Measurements from ENCODE around the gene TMPRSS4.

Gene TMPRSS4

GRCh38 chr11:118135051-118135795 is 58.3 kb downstream of the TMPRSS4 start:
- DNase-seq (ENCODE audit: low read depth in 2 of 2): no peak

DNA sequence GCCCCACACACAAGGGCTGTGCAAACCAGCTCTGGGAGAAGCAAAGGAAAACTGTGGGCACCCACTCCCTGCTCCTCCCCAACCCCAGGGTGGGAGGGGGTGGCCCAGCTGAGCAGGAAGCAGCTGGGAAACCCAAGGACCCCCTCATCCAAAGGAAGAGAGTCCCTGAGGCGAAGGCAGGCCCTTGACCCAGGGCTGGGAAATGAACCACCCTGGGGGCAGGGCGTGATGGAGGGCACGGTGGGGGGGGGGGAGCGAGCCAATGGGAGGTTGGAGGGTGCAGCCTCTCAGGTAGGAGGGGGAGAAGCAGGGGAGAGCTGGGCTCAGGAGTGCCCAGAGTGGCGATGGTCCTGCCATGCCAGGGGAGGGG is 58.9 kb downstream of the TMPRSS4 start:
- no peak for DNase-seq (ENCODE audit: low read depth in 2 of 2)

DNA sequence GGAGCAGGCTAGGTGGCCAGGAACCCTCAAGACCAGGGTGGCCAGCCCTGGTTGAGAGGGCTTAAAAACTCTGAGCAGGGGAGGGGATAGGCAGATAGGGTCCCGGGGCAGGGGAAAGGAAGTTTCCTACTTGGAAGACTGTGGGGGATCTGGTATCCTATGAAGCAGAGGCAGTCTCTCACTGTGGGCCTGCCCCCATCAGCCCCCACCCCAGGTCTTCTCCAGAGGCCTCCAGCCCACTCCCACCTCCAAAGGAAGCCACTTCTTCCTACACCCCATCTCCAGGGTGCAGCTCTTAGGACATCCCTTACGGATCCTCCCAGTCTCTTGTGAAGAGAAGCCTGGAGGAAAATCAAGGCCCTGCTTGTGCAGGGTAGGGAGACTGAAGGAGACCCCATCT is 59.5 kb downstream of the TMPRSS4 start:
- DNase-seq (ENCODE audit: low read depth in 2 of 2): no peak

DNA sequence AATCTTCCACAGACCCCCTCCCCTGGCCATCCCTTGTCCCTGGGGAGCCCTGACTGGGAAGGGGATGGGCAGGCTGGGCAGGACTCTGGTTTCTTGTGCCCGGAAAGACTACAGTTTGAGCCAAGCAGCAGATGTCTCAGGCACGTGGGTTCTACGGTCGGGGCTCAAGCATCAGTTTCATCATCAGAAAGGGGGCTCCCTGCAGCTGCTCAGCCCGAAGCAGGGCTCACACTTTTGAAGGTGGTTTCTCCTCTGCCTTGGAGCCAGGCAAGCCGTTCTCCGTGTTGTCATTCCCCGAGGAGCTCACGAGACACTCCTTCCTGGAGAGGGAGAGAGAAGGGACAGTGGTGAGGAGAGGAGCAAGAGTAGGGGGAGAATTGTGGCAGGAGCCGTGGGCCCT is 59.9 kb downstream of the TMPRSS4 start:
- no peak for DNase-seq (ENCODE audit: low read depth in 2 of 2)

DNA sequence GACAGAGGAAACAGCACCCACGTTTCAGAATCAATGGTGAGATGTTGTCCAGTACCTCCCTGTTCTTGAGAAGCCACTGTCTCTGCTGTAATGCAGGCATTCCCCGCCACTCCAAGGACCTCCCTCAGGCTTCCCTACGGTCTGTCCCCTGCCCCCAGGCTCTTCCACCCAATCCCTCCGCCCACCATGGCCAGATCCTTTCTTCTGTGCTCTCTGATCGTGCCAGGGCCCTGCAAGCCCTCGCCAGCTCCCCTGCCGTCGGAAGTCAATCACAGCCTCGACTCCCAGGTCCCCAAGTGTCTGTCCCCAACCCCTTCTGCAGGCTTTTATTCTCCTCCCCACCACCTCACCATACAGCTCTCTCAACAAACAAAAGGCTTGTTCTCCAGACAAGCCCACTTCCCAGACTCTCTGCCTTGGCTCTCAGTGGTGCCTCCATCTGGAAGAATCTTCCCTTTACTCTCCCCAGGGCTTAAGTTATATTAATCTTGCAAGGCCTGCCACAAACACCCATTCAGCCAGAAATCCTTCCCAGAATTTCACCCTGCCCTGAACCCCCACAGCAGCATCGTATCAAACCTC is 62.1 kb downstream of the TMPRSS4 start:
- no peak for DNase-seq (ENCODE audit: low read depth in 2 of 2)

- DNase-seq (ENCODE audit: low read depth in 2 of 2): no peak
Measured at GRCh38 chr11:118139578-118139977, 62.7 kb downstream of the TMPRSS4 start.

- DNase-seq (ENCODE audit: low read depth in 2 of 2): no peak
Measured at GRCh38 chr11:118142081-118142480, 65.2 kb downstream of the TMPRSS4 start.

GRCh38 chr11:118142809-118143208 is 65.9 kb downstream of the TMPRSS4 start:
- DNase-seq (ENCODE audit: low read depth in 2 of 2): no peak

DNA sequence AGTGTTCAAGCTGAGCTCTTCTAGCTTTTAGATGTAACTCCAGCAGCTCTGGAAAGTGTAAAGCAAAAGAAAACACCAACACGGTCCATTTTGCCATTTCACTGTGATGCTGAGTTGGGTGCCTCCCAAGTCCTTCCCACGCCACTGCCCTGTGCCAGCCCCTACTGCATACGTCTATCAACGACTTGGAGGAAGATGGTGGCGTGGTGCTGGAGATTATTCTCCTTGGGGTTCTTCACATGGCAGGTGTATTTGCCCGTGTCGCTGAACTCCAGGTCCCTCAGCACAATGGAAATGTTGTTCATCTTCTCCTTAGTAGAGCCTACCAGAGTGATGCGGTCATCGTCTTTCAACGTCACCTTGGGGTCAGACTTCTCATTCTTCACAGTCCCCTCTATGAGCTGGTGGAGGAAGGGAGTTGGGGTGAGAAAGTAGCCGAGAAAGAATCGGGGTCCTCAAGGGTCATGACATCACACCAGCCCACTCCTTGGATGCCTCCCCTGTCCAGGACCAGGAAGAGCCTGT is 66.8 kb downstream of the TMPRSS4 start:
- DNase-seq (ENCODE audit: low read depth in 2 of 2): no peak

DNA sequence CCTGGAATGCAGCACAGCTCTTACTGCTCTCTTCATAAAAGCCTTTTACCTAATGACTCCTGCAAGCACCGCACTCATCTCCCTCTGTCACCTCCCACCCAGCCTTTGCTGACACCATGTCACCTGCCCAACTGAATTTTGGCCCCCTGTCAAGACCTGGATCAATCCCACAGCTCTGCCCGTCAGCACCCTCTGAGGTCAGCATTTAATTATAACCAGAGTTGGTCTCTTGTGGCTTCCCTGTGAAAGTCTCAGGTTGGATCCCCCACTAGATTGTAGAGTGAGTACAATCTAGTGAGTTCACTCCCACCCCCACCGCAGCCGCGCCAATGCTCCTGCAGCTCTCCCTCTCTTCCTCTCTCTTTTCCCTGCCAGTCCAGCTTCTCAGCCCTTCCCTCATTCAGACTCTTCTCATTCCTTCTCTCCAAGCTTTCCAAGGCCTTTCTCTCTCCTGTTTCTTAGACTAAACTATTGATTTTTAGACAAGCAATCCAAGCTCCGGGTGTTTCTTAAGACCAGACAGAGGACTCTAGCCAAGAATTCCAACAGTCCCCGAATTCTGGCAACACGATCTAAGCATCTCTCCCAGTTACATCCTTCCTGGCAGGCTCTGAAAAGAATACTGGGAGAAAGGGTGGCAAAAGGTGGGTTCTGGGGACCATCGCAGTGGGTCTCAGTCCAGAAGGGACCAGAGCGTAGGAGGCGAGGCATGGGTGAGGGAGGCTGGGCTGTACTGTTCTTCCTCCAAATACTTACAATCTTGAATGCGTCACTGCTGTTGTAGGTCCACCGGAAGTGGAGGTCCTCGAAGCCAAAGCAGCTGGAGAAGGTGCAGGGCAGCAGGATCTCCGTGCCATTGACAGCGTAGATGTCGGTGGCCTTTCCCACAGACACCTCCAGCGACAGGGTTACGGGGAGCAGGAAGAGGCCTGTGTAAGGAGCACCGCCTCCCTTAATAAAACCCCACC is 67.7 kb downstream of the TMPRSS4 start:
- DNase-seq (ENCODE audit: low read depth in 2 of 2): no peak

GRCh38 chr11:118145285-118146227 is 68.7 kb downstream of the TMPRSS4 start:
- DNase-seq (ENCODE audit: low read depth in 2 of 2): peak; percentile 79 to 80

GRCh38 chr11:118146554-118146953 is 69.7 kb downstream of the TMPRSS4 start:
- no peak for DNase-seq (ENCODE audit: low read depth in 2 of 2)

GRCh38 chr11:118147502-118147901 is 70.6 kb downstream of the TMPRSS4 start:
- DNase-seq (ENCODE audit: low read depth in 2 of 2): no peak

DNA sequence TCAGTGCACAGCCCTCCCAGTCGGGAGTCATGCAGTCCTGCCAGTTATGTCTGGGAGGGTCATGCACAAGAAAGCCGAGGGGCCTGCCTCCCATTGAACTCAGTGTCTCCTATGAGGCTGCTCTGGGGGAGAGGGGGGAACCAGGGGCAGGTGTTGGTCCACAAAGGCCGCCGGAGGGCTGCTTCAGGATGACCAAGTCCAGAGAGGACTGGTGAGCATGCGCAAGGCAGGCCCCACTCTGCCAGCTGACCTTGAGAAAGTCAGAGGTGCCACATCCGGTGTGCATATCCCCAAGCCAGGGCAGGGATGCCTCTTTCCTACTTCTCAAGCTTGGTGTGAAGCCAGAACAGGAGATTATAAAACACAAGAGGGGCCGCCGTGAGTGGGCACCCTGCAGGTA is 71.4 kb downstream of the TMPRSS4 start:
- DNase-seq (ENCODE audit: low read depth in 2 of 2): no peak

GRCh38 chr11:118148856-118149255 is 72.0 kb downstream of the TMPRSS4 start:
- no peak for DNase-seq (ENCODE audit: low read depth in 2 of 2)

DNA sequence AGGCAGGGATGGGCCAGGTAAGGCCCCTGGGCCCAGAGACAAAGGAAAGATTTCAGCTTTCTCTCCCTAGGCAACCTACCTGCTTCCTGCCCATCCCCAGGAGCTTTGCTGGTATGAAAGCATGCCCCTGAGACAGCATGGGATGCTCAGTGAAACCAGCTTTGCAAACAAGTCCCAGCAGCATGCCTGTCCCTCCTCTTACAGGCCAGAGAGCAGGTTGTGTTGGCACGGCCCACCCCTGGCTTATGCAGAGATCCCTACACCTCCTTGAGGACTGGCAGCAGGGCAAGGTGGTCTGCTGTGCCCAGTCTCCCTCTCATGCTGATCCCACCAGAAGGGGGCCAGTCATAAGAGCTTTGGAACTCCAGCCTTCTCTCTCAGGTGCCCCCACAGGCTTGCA is 72.6 kb downstream of the TMPRSS4 start:
- DNase-seq (ENCODE audit: low read depth in 2 of 2): no peak

GRCh38 chr11:118151431-118151830 is 74.6 kb downstream of the TMPRSS4 start:
- no peak for DNase-seq (ENCODE audit: low read depth in 2 of 2)

DNA sequence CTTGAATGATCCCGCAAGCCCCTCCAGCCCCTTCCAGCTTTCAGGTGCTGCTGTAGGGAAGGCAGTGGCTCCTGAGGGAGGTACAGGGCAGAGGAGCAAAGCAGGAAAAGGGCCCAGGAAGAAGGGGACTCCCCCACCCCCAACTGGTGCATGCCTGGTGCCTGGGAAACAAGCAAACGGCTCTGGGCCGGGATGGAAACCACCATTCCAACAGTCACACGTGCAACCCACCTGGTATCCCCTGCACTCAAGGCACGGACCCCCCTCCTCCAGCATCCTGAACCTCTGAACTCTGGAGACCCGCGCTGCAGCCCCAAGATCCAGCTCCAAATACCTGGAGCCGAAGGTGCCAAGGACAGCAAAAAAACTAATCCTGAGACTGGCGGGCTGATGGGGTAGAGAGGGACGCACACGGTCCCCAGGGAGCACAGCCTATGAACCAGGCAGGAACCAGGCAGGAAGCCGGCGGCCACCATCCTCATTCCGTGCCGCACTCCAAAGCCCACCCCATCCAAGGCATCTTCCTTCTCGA is 75.2 kb downstream of the TMPRSS4 start:
- no peak for DNase-seq (ENCODE audit: low read depth in 2 of 2)

GRCh38 chr11:118152552-118153471 is 75.9 kb downstream of the TMPRSS4 start, which contains the start of gene SCN4B:
SCN4B (minus strand) TSS chr11:118152823; CDS start chr11:118152673, 150 bp downstream.
- DNase-seq (ENCODE audit: low read depth in 2 of 2): no peak

DNA sequence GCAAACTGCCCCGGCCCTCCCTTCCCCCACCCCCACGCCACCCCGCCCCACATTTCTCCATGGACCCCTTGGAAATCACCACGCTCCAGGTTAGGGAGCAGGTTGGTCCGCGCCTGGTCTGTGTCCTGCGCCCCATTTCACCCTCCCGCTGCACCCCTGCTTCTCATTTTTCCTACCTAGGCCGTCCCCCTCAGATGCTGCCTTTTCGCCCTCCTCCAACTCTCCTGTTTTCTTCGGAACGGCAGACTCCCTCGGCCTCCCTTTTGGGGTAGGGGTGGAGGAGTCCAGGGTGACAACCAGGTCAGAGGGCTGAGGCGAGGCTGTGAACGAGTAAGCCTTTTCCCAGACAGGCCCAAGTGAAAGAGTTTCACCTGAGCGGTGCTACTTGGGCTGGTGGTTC is 76.6 kb downstream of the TMPRSS4 start:
- DNase-seq (ENCODE audit: low read depth in 2 of 2): no peak

All from stimulated activated CD8-positive, alpha-beta memory T cell treated with anti-CD3 and anti-CD28 coated beads, Interleukin-15, amount 100 ng/mL, for 48 hours (primary cell).